Neural cell (in vitro differentiated cells): ENCODE measurements around the gene CMTM3. TPM values are rescaled to one million over a fixed set of nuclear protein-coding genes. Genes with fewer than 3 reads are reported as not detected.
A peak's percentile ranks its signal among the peaks of the same experiment; 100 is the strongest.

Experiments used
- H2AFZ ChIP-seq: fragments of 200-600, 300-800 bp; sonication (generic), shearing (Covaris generic); 2 replicates; pipeline ENCODE4 v1.6.0; 2014; ENCODE audit warnings: low read depth, mild to moderate bottlenecking, antibody characterized with exemption, low read length, moderate library complexity
- H3F3A ChIP-seq: fragments of 200-600 bp; shearing (Covaris generic); 2 replicates; pipeline ENCODE4 v1.6.1; 2016; ENCODE audit warnings: mild to moderate bottlenecking, moderate library complexity, mixed read lengths, antibody characterized with exemption, low read length; ENCODE audit not compliant: insufficient read depth, poor library complexity, severe bottlenecking
- H3K27ac ChIP-seq: fragments of 200-600, 300-800 bp; sonication (generic), shearing (Covaris generic); 2 replicates; pipeline ENCODE4 v1.5.1; 2014; ENCODE audit warnings: mild to moderate bottlenecking, low read length, moderate library complexity
- H3K27me3 ChIP-seq: fragments of 300-800, 200-600 bp; sonication (generic), shearing (Covaris generic); 2 replicates; pipeline ENCODE4 v1.6.0; 2014; ENCODE audit warnings: mild to moderate bottlenecking, low read depth, low read length, moderate library complexity; ENCODE audit not compliant: insufficient read depth
- H3K36me3 ChIP-seq: fragments of 300-800, 200-600 bp; sonication (generic), shearing (Covaris generic); 2 replicates; pipeline ENCODE4 v1.5.1; 2014; ENCODE audit warnings: mild to moderate bottlenecking, antibody characterized with exemption, low read length, moderate library complexity; ENCODE audit not compliant: insufficient read depth
- H3K4me2 ChIP-seq: fragments of 300-800, 200-600 bp; sonication (generic), shearing (Covaris generic); 2 replicates; pipeline ENCODE4 v1.6.0; 2014; ENCODE audit warnings: mild to moderate bottlenecking, low read length
- H3K4me3 ChIP-seq: fragments of 300-800, 200-600 bp; sonication (generic), shearing (Covaris generic); 2 replicates; pipeline ENCODE4 v1.5.1; 2014; ENCODE audit warnings: mild to moderate bottlenecking, low read length, moderate library complexity
- H3K79me2 ChIP-seq: fragments of 200-600 bp; shearing (Covaris generic); replicated peaks from 2 replicates; pipeline ENCODE4 v1.6.0; 2014; ENCODE audit warnings: mild to moderate bottlenecking, low read length, moderate library complexity; ENCODE audit not compliant: insufficient read depth
- H3K9ac ChIP-seq: fragments of 300-800, 200-600 bp; sonication (generic), shearing (Covaris generic); 2 replicates; pipeline ENCODE4 v1.6.1; 2016; ENCODE audit warnings: mild to moderate bottlenecking, low read length, mixed read lengths
- H3K9me2 ChIP-seq: fragments of 200-600 bp; shearing (Covaris generic); 2 replicates; pipeline ENCODE4 v1.6.1; 2016; ENCODE audit warnings: mild to moderate bottlenecking, low read length, mixed read lengths; ENCODE audit not compliant: insufficient read depth
- H3K9me3 ChIP-seq: fragments of 200-600, 300-800 bp; sonication (generic), shearing (Covaris generic); 2 replicates; pipeline ENCODE4 v1.6.1; 2016; ENCODE audit warnings: mild to moderate bottlenecking, mixed run types, low read length, moderate library complexity, mixed read lengths
- H4K20me1 ChIP-seq: fragments of 200-600 bp; shearing (Covaris generic); 2 replicates; pipeline ENCODE4 v1.6.1; 2016; ENCODE audit warnings: mild to moderate bottlenecking, mixed run types; ENCODE audit not compliant: insufficient read depth
- EP300 ChIP-seq: fragments of 450-650 bp; conservative IDR thresholded peaks from 2 replicates; pipeline ENCODE4 v1.6.1; 2014; ENCODE audit warnings: antibody characterized with exemption, mild to moderate bottlenecking, moderate library complexity; ENCODE audit not compliant: poor library complexity, severe bottlenecking
- MXI1 ChIP-seq: fragments of 450-650 bp; conservative IDR thresholded peaks from 2 replicates; pipeline ENCODE4 v1.6.1; 2014; ENCODE audit warnings: antibody characterized with exemption, mild to moderate bottlenecking; ENCODE audit not compliant: poor library complexity, severe bottlenecking
- POLR2AphosphoS5 ChIP-seq: IDR thresholded peaks from 2 replicates; pipeline ENCODE4 v1.6.1; 2012
- RAD21 ChIP-seq: fragments of 450-650 bp; conservative IDR thresholded peaks from 2 replicates; pipeline ENCODE4 v1.6.1; 2014; ENCODE audit warnings: antibody characterized with exemption, mild to moderate bottlenecking, moderate library complexity
- SMC3 ChIP-seq: fragments of 450-650 bp; conservative IDR thresholded peaks from 2 replicates; pipeline ENCODE4 v1.6.1; 2014; ENCODE audit warnings: antibody characterized with exemption, mild to moderate bottlenecking, moderate library complexity; ENCODE audit not compliant: poor library complexity
- TAF1 ChIP-seq: IDR thresholded peaks from 2 replicates; pipeline ENCODE4 v1.6.1; 2012; ENCODE audit warnings: low read depth
- polyA plus RNA-seq: library from polyadenylated mRNA; depleted of rRNA; stranded (reverse); fragments of >200 nt; gene quantifications from 2 replicates; pipeline ENCODE4 v1.2.3, GENCODE V29; 2014
- TF ChIP-seq, protein P1 (sequence below): IDR thresholded peaks from 2 replicates; pipeline ENCODE4 v1.6.1; 2012; ENCODE audit warnings: borderline replicate concordance
- TF ChIP-seq, protein P2 (sequence below): fragments of 450-650 bp; IDR thresholded peaks from 2 replicates; pipeline ENCODE4 v1.5.1; 2014; ENCODE audit warnings: antibody characterized with exemption, mild to moderate bottlenecking, moderate library complexity; ENCODE audit not compliant: poor library complexity, severe bottlenecking

The CMTM3 gene
- polyA plus RNA-seq, 1 donor from 2014 or later, result 7.7 TPM

DNA sequence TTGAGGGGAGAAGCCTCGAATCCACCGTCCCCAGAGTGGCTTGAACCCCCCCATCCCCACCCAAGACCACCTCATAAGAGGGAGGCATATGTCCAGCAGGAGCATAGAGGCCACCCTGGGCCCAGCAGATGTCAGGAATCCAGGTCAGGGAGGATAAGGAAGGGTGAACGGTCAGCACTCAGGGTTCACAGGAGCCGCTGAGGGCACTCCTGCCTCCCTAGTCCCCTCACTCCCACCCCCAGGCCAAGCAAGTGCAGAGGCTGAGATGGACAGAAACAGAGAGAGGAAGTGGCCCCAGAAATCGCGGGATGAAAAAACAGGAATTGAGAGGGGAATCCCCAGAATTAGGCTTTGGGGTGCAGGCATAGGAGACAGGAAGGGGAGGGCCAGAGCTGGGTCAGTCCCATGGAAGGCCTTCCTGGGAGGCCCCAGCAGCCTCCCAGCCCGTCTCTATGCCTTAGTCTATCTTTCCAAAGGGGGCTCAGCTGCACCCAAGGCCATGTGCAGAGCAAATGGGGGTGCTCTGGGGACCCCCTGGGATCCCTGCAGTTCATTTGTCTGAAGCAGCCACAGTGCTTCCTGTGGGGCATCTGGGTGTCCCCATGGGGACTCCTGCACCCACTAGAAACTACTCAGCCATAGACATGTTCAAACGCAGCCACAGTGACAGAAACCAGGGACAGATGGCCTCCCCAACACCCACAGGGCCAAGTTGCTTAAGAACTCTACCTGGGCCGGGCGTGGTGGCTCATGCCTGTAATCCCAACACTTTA is 1.7 kb downstream of the CMTM3 start:
- no peaks in the 10 kb centered on the region for H3F3A ChIP-seq
- no peak overlapping the region for H3K4me2 ChIP-seq
- no peaks in the 10 kb centered on the region for H3K36me3 ChIP-seq
- H3K9ac ChIP-seq, result no peak overlapping the region
- no peak overlapping the region for H3K27ac ChIP-seq
- H3K27me3 ChIP-seq, result no peaks in the 10 kb centered on the region
- no peaks in the 10 kb centered on the region for H3K79me2 ChIP-seq
- peak overlapping the region; percentile 74 for H3K4me3 ChIP-seq
- H2AFZ ChIP-seq, result no peak overlapping the region
- TF ChIP-seq, protein P1, sequence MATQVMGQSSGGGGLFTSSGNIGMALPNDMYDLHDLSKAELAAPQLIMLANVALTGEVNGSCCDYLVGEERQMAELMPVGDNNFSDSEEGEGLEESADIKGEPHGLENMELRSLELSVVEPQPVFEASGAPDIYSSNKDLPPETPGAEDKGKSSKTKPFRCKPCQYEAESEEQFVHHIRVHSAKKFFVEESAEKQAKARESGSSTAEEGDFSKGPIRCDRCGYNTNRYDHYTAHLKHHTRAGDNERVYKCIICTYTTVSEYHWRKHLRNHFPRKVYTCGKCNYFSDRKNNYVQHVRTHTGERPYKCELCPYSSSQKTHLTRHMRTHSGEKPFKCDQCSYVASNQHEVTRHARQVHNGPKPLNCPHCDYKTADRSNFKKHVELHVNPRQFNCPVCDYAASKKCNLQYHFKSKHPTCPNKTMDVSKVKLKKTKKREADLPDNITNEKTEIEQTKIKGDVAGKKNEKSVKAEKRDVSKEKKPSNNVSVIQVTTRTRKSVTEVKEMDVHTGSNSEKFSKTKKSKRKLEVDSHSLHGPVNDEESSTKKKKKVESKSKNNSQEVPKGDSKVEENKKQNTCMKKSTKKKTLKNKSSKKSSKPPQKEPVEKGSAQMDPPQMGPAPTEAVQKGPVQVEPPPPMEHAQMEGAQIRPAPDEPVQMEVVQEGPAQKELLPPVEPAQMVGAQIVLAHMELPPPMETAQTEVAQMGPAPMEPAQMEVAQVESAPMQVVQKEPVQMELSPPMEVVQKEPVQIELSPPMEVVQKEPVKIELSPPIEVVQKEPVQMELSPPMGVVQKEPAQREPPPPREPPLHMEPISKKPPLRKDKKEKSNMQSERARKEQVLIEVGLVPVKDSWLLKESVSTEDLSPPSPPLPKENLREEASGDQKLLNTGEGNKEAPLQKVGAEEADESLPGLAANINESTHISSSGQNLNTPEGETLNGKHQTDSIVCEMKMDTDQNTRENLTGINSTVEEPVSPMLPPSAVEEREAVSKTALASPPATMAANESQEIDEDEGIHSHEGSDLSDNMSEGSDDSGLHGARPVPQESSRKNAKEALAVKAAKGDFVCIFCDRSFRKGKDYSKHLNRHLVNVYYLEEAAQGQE, result no peak
- no peak for TF ChIP-seq EP300
- no peak for TF ChIP-seq TAF1
- TF ChIP-seq POLR2AphosphoS5, result no peak
- TF ChIP-seq SMC3, result no peak
- TF ChIP-seq, protein P2, sequence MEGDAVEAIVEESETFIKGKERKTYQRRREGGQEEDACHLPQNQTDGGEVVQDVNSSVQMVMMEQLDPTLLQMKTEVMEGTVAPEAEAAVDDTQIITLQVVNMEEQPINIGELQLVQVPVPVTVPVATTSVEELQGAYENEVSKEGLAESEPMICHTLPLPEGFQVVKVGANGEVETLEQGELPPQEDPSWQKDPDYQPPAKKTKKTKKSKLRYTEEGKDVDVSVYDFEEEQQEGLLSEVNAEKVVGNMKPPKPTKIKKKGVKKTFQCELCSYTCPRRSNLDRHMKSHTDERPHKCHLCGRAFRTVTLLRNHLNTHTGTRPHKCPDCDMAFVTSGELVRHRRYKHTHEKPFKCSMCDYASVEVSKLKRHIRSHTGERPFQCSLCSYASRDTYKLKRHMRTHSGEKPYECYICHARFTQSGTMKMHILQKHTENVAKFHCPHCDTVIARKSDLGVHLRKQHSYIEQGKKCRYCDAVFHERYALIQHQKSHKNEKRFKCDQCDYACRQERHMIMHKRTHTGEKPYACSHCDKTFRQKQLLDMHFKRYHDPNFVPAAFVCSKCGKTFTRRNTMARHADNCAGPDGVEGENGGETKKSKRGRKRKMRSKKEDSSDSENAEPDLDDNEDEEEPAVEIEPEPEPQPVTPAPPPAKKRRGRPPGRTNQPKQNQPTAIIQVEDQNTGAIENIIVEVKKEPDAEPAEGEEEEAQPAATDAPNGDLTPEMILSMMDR, result no peak
- no peak for TF ChIP-seq RAD21
- no peak for TF ChIP-seq MXI1
- H4K20me1 ChIP-seq, result no peaks in the 10 kb centered on the region
- H3K9me3 ChIP-seq, result no peaks in the 10 kb centered on the region
- no peaks in the 10 kb centered on the region for H3K9me2 ChIP-seq

DNA sequence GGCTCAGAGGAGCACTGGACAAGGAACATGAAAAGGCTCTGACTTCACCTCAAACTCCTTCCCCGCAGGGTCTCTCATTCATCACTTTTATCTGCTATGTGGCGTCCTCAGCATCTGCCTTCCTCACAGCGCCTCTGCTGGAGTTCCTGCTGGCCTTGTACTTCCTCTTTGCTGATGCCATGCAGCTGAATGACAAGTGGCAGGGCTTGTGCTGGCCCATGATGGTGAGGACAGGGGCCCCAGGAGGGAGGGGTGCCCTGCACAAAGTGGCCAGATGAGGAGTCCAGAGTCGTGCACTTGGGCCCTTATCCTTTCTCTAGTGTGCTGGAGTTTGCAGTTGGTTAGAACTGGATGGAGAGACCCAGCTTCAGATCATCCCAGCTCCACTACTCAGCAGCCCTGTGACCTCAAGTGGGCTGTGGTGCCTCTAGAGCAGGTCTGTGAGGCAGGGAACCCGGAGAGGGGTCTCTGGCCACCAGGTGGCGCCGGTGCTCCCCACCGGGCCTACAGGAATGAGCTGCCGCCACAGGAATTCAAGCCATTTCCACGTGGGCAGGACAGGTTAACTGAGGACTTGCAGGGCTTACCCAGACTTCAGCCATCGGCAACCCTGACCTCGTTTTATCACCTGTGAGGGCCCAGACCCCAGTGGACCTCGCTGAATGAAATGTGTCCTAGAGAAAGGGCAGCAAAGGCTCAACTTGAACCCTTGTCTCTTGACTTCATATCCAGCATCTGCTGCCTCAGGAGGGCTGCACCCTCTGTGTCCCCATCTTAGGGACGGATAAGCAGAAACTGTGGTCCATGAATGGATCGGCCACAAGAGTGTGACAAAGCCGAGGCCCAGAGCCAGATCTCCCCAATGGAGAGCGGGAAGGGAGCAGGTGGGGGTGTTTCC is 4.0 kb downstream of the CMTM3 start:
- H3K79me2 ChIP-seq, result no peaks in the 10 kb centered on the region
- H3K36me3 ChIP-seq, result no peaks in the 10 kb centered on the region
- H3K9ac ChIP-seq, result no peak overlapping the region
- H2AFZ ChIP-seq, result no peak overlapping the region
- no peak overlapping the region for H3K4me3 ChIP-seq
- H3K4me2 ChIP-seq, result no peak overlapping the region
- no peaks in the 10 kb centered on the region for H3F3A ChIP-seq
- H3K9me2 ChIP-seq, result no peaks in the 10 kb centered on the region
- H3K9me3 ChIP-seq, result no peaks in the 10 kb centered on the region
- TF ChIP-seq, protein P2, result peak; percentile 92
- TF ChIP-seq SMC3 (peak; percentile 90), RAD21 (peak; percentile 81), MXI1 (peak; percentile 79), EP300 (no peak)
- TF ChIP-seq, protein P1, result no peak
- H3K27ac ChIP-seq, result no peak overlapping the region
- no peaks in the 10 kb centered on the region for H3K27me3 ChIP-seq
- no peaks in the 10 kb centered on the region for H4K20me1 ChIP-seq
